ENCODE results near the gene TMEM59L.
A peak's percentile ranks its signal among the peaks of the same experiment; 100 is the strongest.
"Not testable (repeated sequence)": the region's sequence is repeated elsewhere in the genome, so short reads cannot be mapped to it uniquely, and the experiment has no call there.

TMEM59L gene

GRCh38 chr19:18594096-18594823 is 18.4 kb upstream of the TMEM59L start:
- peak; percentile 72 to 78 for DNase-seq

GRCh38 chr19:18594824-18595373 is 17.8 kb upstream of the TMEM59L start:
- no peak for DNase-seq

GRCh38 chr19:18595475-18595874 is 17.2 kb upstream of the TMEM59L start:
- DNase-seq: no peak

GRCh38 chr19:18596752-18597157 is 15.9 kb upstream of the TMEM59L start:
- no peak for DNase-seq

- DNase-seq: no peak
These were observed 14.6 kb upstream of the TMEM59L start for GRCh38 chr19:18597809-18598660.

- no peak for DNase-seq
These were observed 13.2 kb upstream of the TMEM59L start for GRCh38 chr19:18599485-18599884.

- DNase-seq: not testable (repeated sequence)
These were observed 11.8 kb upstream of the TMEM59L start for GRCh38 chr19:18600692-18601397.

- no peak for DNase-seq
These were observed 10.8 kb upstream of the TMEM59L start for GRCh38 chr19:18601875-18602274.

GRCh38 chr19:18603255-18603957 is 9.3 kb upstream of the TMEM59L start:
- no peak for DNase-seq

- no peak for DNase-seq
These were observed 8.5 kb upstream of the TMEM59L start for GRCh38 chr19:18603958-18604819.

- DNase-seq: no peak
These were observed 7.9 kb upstream of the TMEM59L start for GRCh38 chr19:18604820-18605159.

GRCh38 chr19:18605196-18605545 is 7.5 kb upstream of the TMEM59L start:
- DNase-seq: no peak

GRCh38 chr19:18605546-18606280 is 7.0 kb upstream of the TMEM59L start:
- no peak for DNase-seq

- DNase-seq: no peak
These were observed 6.1 kb upstream of the TMEM59L start, which contains the start of gene CRLF1 for GRCh38 chr19:18606281-18607225. Gene CRLF1 (minus strand): TSS chr19:18606799. CDS start chr19:18606656, 143 bp downstream.

- DNase-seq: peak; percentile 52 to 55
These were observed 5.2 kb upstream of the TMEM59L start for GRCh38 chr19:18607226-18608101.

- DNase-seq: no peak
These were observed 4.4 kb upstream of the TMEM59L start for GRCh38 chr19:18608102-18608804.

- no peak for DNase-seq
These were observed 3.6 kb upstream of the TMEM59L start for GRCh38 chr19:18608805-18609716.
